HG03280 (cell line): ENCODE results near the gene EXOC4.
"Not testable (repeated sequence)": the region's sequence is repeated elsewhere in the genome, so short reads cannot be mapped to it uniquely, and the experiment has no call there.

ENCODE experiments used
- ATAC-seq: cut with Tn5 transposase; IDR thresholded peaks from one replicate; pipeline ENCODE4 v1.9.1; 2021; ENCODE audit warnings: mild to moderate bottlenecking, moderate library complexity; ENCODE audit not compliant: unreplicated experiment

The EXOC4 gene

GRCh38 chr7:134042307-134042706 lies 789.4 kb downstream of the EXOC4 start:
- no peak for ATAC-seq

GRCh38 chr7:134044682-134045081 lies 791.8 kb downstream of the EXOC4 start:
- no peak for ATAC-seq

DNA sequence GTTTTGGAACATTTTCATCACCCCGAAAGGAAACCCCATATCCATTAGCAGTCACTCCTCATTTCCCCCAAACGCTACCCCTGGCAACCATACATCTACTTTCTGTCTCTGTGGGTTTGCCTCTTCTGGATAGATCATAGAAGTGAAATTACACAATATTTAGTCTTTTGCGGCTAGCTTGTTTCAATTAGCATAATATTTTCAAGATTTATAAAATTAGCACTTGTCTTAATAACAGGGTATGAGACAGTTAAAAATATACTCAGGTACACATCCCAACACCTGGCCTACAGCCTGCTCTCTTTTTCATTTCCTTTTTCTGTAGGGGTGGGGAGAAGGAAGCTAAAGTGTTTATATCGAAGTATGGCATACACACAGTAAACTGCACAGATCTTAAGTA lies 792.8 kb downstream of the EXOC4 start:
- ATAC-seq, result no peak

DNA sequence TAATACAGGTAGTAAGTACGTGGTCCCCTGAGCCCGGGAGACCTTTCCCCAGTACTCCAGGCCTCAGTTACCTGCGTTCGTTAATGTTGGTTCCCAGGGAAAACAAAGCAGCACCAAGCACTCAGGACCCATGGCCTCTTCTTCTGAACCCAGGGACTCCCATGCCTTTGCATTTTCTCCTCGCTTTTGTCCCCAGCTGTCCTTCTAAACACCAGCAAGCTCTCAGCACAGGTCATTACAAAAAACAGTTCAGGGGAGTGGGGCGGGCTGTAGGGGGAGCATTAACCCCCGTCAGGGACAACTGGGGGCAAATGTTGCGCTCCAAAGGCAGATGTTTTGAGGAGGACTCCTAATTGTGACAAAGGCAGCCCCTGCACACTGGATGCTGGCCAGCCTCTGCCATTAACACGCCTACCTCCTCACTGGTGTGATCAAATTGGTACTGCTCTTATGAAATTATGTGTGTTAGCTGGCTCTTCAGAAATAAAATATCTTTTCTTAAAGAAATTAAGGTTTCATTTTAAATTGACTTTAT lies 793.8 kb downstream of the EXOC4 start:
- no peak for ATAC-seq

DNA sequence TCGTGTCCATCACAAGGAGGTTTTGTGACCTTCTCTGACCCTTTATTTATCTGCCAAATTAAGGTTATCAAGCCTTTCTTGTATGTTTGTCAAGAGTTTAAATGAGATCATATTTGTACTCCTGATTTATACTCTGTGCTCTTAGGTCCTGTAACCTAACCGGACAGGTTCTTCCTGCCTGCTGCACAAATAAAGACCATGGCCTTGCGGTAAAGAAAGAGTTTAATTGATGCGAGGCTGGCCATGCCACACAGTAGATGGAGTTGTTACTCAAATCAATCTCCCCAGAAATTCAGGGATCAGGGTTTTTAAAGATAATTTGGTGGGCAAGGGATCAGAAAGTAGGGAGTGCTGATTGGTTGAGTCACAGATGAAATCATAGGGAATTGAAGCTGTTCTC lies 794.8 kb downstream of the EXOC4 start:
- ATAC-seq, result no peak

GRCh38 chr7:134048166-134048565 lies 795.3 kb downstream of the EXOC4 start:
- no peak for ATAC-seq

- ATAC-seq, result no peak
These were observed 798.1 kb downstream of the EXOC4 start for GRCh38 chr7:134051020-134051419.

DNA sequence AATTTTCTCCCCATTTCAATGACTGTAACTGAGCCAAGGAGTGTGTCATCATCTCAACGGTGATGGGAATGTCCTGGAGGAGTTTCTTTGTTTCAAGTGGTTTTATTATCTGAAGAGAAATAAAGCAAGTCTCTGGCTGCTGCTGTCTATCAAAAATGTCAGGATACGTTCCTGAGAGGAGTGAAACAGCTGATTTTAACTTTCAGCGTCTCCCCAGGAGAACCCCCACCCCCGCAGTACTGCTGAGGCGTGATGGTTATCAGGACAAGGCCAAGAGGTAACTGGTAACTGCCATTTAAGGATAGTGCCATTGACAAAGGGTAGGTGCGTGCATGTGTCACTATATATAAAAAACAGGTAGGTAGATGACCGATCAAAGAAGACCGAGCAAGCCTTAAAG lies 803.9 kb downstream of the EXOC4 start:
- ATAC-seq, result no peak

- ATAC-seq, result no peak
These were observed 805.6 kb downstream of the EXOC4 start for GRCh38 chr7:134058521-134058920.

- no peak for ATAC-seq
These were observed 806.1 kb downstream of the EXOC4 start for GRCh38 chr7:134058980-134059379.

DNA sequence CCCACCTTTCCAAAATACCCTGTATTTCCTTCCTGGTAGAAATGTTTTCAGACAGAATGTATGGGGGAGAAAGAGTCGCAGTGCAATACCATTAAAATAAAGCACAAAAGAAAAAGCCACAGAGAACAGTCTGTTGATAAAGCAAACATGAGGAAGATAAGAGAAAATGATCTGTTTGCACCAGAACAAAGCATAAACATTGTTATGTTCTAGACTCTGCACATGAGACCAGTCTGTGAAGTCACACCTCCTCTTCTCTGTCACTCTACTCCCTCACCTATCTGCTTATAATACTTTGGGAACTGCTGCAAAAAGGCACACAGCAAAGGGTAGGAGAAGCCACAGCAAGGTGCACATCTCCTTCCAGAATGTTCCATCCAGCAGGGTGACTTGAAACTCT lies 807.0 kb downstream of the EXOC4 start:
- ATAC-seq, result no peak

- ATAC-seq, result no peak
These were observed 808.0 kb downstream of the EXOC4 start for GRCh38 chr7:134060874-134061273.

DNA sequence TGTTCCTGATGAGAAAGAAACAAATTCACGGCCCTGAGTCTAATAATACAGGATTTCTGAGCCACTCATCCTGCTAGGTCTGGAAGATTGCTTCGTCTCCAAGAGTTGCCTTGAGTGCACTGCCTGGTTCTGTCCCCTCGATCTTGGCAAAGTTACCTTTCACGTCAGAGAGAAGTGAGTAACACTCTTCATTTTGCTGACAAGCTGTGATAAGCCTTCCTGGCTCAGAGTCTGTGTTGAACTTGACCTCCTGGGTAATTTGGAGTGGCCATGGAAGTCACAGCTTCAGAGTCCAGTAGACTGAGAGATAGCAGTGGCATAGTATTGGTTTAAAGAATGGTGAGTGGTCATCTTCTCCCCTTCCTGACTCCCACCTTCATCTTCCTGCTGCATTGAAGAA lies 809.6 kb downstream of the EXOC4 start:
- ATAC-seq, result no peak

GRCh38 chr7:134065415-134065814 lies 812.5 kb downstream of the EXOC4 start:
- no peak for ATAC-seq

DNA sequence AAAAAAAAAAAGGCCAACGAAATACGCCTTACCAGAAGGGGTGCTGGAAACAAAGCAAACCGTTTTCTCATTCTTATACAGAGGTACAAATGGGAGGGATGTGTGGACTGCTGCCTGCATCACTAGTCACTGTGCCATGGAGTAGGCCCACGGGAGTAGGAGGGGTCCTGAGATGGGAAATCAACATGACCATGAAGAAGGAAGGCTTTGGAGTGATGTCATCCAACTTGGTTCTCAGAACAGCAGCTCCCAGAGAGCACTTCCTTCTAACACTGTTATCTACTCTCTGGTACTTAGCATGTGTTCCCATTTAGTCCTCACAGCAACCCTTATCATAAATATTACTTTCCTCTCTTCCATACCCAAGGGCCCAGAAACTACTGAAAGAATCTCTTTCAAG lies 814.3 kb downstream of the EXOC4 start:
- no peak for ATAC-seq

DNA sequence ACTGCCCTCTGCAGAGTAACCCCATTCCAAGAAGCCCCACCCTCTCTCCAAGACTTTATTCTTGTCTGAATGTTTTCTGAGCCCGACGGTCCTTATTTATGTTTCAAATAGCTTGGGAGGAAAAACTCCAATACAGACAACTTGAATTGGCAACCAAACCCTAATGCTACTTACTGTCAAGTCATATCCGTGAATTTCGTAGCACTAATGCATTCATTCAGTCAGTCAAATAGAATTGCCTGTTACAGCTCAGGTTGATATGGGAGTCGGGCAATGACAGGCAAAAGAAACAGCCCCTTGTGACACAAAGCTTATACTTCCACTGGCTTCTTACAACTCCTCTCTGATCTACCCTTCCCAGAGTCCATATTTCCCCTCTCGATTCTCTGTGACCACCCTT lies 815.8 kb downstream of the EXOC4 start:
- no peak for ATAC-seq

DNA sequence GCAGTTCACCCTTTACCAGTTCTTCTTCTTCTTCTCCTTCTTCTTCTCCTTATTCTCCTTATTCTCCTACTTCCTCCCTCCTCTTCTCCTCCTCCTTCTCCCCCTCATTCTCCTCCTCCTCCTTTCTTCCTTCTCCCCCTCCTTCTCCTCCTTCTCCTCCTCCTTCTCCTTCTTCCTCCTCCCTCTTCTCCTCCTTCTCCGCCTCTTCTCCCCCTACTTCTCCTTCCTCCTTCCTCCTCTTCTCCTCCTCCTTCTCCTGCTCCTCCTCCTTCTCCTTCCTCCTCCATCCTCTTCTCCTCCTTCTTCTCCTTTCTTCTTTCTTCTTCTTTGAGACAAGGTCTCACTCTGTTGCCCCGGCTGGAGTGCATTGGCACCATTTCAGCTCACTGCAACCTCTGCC lies 816.3 kb downstream of the EXOC4 start:
- ATAC-seq, result no peak

GRCh38 chr7:134070673-134071072 lies 817.8 kb downstream of the EXOC4 start:
- no peak for ATAC-seq

- ATAC-seq, result peak; percentile 85
These were observed 818.8 kb downstream of the EXOC4 start for GRCh38 chr7:134071355-134072331.

DNA sequence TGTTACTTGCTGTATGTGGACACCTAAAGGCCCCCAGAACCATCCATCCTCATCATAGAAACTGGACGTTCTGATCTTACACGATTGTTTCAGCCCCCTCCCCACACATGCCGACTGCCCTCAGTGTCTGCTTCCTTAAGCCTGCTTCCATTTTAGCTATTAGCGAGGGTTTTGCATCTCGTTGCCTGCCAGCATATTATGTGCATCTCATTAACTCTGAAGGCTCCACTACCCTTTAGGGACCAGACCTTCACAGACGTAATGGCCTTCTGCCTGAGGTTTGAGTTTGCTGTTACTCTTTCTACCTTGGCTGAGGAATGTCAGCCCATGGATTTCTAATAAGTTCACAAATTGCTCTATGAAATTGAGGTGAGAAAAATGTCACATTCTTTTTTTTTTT lies 820.4 kb downstream of the EXOC4 start:
- ATAC-seq, result no peak

DNA sequence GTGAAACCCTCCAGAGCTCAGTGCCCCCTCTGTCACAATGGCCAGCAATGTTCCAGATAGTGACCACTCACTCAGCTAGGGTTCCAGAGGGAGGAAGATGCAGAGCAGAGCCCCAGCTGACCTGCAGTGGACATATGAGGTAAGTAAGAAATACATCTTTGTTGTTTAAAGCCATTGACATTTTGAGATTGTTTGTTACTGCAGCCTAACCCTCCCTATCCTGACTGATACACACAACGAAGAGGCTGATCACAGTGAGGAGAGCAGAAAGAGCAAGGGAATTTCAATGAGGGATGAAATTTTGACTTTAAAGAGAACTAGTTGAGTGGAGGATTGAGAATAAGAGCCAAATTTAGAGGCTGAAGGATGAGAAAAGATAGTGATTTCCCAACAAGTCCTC lies 822.9 kb downstream of the EXOC4 start:
- ATAC-seq, result no peak

DNA sequence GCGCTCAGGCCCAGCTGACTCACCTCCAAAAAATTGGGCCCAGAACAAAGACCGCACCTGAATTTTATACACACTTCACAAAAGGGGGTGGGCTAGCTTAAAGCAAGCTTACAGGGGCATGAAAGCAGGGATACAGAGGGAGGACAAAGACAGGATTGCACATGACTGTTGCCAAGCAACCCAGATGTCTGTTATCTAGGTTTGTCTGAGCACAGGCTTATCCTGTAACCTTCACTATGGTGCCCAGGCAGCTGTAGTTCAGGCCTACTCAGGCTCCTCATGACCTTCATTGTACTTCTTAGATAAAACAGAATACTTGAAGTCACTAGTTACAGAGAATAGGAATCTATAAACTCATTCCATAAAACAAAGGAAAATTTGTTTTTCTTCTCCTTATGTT lies 824.7 kb downstream of the EXOC4 start:
- ATAC-seq, result not testable (repeated sequence)
